M059J (cell line): Measurements from ENCODE around the gene DNAH12. TPM values are rescaled to one million over a fixed set of nuclear protein-coding genes. Genes with fewer than 3 reads are reported as not detected.

Experiments
- total RNA-seq: library from RNA; depleted of rRNA; stranded (reverse); fragments of >200 nt; shearing (Covaris generic); gene quantifications from 2 replicates; pipeline ENCODE4 v1.2.3, GENCODE V29; 2014; rRNA removed

Gene DNAH12
- total RNA-seq, 1 experiment from 2014 or later: 0.47 TPM

Other genes with a start within 250 kb of the DNAH12 start
- 6.5 and 13.8 TPM in 2 replicates for gene PDE12, start 11.9 kb upstream of the DNAH12 start, total RNA-seq
- 538 and 605 TPM in 2 replicates for gene ARF4, start 53.0 kb upstream of the DNAH12 start, total RNA-seq
- gene DENND6A, start 148.7 kb upstream of the DNAH12 start, total RNA-seq: 10.0 and 19.2 TPM in 2 replicates
- 26.1 and 31.2 TPM in 2 replicates for gene SLMAP, start 212.0 kb upstream of the DNAH12 start, total RNA-seq